Subcutaneous adipose tissue (tissue), 4 donors: ENCODE measurements around the gene FAM204A. TPM values are rescaled to one million over a fixed set of nuclear protein-coding genes. Genes with fewer than 3 reads are reported as not detected.

ENCODE experiments used
- total RNA-seq, 4 donors: library from RNA; depleted of rRNA; stranded (reverse); fragments of >200 nt; gene quantifications; one replicate each; pipeline ENCODE4 v1.1.0, GENCODE V29; 2016
- TF ChIP-seq, protein P1 (sequence below): fragments of 450-650 bp; IDR thresholded peaks from one replicate; pipeline ENCODE4 v1.5.1; 2016; ENCODE audit warnings: low read depth, mild to moderate bottlenecking, control low read depth, antibody characterized with exemption, moderate library complexity

Gene FAM204A
- total RNA-seq, 4 donors from 2014 or later: 57.4 to 90.9 (median 63.4) TPM

- TF ChIP-seq, protein P1, sequence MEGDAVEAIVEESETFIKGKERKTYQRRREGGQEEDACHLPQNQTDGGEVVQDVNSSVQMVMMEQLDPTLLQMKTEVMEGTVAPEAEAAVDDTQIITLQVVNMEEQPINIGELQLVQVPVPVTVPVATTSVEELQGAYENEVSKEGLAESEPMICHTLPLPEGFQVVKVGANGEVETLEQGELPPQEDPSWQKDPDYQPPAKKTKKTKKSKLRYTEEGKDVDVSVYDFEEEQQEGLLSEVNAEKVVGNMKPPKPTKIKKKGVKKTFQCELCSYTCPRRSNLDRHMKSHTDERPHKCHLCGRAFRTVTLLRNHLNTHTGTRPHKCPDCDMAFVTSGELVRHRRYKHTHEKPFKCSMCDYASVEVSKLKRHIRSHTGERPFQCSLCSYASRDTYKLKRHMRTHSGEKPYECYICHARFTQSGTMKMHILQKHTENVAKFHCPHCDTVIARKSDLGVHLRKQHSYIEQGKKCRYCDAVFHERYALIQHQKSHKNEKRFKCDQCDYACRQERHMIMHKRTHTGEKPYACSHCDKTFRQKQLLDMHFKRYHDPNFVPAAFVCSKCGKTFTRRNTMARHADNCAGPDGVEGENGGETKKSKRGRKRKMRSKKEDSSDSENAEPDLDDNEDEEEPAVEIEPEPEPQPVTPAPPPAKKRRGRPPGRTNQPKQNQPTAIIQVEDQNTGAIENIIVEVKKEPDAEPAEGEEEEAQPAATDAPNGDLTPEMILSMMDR: no peak
These were observed 27.2 kb downstream of the FAM204A start for GRCh38 chr10:118314882-118315281.

DNA sequence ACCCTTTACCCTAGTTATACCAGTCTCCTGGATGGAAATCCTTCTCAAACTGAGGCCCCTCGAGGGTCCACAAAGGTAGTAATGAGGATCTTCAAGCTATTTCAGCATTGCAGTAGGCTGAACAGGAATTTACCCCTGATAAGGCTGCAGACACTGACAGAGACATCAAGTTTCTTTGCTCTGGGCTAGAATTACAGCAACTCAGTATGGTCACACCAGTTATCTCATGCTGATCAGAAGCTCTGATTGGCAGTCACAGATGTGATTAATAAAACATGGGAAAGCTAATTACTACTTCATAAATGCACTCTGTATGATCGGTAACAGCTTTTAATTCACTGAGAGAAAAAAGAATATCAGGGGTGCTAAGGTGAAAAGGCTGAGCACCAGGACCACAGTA, 30.6 kb downstream of the FAM204A start:
- TF ChIP-seq, protein P1: no peak

DNA sequence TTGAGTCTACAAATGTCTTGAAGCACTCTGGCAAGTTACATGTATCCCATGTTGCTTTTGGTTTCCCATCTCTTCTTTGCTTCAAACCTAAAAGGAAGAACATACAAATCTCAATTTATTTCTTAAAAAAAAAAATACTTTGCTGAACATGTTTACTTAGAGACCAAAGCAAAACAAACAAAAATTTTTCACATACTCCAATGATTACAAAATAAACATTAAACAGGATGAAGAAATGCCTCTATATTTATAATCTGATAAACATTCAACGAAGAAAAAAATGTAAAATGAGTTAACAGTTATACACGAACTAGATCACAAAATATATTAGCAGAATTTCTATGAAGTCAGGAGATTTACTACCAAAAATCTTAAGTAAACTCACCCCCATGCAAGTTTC, 31.3 kb downstream of the FAM204A start:
- TF ChIP-seq, protein P1: no peak

- TF ChIP-seq, protein P1: no peak
These were observed 32.2 kb downstream of the FAM204A start for GRCh38 chr10:118309911-118310310.

- TF ChIP-seq, protein P1: no peak
These were observed 33.5 kb downstream of the FAM204A start for GRCh38 chr10:118308664-118309063.

GRCh38 chr10:118307859-118308258, 34.3 kb downstream of the FAM204A start:
- TF ChIP-seq, protein P1: no peak

DNA sequence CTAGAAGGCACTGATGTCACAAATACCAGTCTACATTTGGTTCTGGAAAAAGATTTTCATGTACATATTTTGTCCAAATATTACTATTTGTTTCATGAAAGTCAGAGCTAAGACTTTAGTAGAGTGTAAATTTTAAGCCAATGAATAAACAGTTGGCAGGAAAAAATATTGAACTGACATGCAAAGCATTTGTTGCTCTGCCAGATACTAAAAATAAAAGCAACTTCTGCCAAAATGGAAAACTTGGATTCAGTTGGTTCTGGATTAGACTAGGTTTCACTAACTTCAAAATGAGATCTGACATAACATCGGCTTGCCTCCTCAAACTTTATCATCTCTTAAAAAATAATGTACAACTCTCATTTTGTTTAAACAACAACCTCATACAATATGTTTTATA, 34.9 kb downstream of the FAM204A start:
- TF ChIP-seq, protein P1: no peak
